ENCODE data around the gene IGSF21.

DNA sequence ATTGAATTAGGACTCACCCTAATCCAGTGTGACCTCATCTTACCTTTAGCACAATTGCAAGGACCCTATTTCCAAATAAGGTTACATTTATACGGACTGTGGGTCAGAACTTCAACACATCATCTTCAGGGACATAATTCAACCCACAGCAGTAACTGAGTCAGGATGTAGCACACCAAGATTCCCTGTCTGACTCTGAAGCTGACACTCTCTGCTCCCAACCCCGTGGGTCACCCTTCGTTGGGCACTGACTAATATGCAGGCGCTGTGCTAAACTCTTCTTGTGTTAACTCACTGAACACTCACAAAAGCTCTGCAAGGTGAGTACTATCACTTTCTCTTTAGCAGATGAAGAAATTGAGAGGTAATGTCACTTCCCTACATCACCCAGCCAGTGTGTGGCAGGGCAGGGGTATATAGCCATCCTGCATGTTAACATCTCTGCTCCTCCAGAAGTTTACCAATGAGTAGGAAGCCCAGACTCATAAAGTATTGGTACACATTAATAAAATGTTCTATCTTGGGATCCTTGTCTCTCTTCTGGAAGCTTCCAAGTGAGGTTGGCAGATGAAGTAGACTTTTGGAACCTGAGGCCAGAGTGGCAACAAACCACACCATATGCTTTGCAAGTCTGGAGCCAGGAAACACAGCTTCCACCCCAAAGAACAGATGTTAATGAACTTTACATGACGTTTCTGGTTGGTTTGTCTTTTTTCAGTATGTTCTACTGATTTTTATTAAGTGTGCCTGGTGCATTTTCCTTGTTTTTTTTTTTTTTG lies 233.9 kb downstream of the IGSF21 start:
- no peak for TF ChIP-seq SUZ12 (IDR thresholded peaks at IDR 0.05; ENCODE audit: extremely low read depth, insufficient read depth, insufficient read length)
- TF ChIP-seq YY1 (IDR thresholded peaks at IDR 0.05; ENCODE audit: insufficient read depth, insufficient read length), result no peak
